ENCODE results near the gene CLIC6.

Gene CLIC6

DNA sequence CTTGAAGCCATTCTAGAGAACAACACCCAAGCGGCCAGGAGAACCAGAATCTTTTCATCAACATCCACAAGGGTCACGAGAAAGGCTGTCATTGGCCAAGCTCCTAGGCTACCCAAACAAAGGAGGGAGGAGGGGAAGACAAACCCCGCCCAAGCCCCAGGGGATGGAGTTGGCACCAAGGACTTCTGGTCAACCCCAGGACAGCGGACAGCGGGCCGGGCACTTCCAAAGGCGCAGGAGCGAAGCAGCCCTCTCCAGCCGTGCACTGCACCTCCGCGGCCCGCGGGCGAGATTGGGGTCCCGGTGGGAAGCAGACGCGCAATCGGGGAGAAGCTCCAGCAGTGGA lies at the start of gene CLIC6:
TSS of gene CLIC6 (plus strand) at position 192 of the 346 bp plus-strand sequence. CDS start 395 bp downstream, outside the sequence.
- no peak for DNase-seq (ENCODE audit: low spot score)

DNA sequence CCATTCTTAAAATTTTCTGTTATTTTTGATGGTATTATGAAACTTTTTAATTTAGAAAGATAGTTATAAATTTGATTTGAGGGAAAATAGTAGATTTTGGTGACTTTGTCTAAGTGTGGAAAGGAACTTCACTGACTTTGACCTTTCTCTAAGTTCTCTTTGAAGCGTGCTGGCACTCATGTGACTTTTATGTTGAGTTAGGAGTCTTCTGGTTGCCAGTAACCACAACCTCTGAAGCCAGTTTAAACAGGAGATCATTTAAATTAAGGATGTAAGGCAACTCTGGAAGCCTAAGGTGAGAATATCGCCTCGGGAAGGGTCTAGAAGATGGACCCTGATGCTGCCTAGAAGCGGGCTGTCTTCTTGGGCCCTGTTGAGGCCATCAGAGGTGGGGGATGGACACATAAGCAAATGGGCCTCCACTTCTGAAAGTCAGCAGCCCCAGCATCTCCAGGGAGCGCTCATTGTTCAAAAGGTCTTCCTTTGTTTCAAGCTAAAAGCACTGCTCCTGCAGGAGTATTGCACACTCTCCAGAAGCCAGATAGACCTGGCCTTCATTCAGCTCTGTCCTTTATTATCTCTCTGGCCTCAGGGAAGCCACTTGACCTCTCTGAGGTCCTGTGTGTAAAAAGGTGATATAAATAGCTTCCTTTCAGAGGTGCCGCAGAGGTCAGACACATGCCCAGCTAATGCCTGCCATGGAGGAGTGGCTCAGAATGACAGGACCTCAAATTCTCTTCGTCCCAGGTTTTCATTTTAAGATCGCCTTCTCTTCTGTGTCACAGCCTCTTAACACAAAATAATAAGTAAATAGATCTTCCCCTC lies 48.7 kb upstream of the CLIC6 start:
- no peak for DNase-seq (ENCODE audit: low spot score)

DNA sequence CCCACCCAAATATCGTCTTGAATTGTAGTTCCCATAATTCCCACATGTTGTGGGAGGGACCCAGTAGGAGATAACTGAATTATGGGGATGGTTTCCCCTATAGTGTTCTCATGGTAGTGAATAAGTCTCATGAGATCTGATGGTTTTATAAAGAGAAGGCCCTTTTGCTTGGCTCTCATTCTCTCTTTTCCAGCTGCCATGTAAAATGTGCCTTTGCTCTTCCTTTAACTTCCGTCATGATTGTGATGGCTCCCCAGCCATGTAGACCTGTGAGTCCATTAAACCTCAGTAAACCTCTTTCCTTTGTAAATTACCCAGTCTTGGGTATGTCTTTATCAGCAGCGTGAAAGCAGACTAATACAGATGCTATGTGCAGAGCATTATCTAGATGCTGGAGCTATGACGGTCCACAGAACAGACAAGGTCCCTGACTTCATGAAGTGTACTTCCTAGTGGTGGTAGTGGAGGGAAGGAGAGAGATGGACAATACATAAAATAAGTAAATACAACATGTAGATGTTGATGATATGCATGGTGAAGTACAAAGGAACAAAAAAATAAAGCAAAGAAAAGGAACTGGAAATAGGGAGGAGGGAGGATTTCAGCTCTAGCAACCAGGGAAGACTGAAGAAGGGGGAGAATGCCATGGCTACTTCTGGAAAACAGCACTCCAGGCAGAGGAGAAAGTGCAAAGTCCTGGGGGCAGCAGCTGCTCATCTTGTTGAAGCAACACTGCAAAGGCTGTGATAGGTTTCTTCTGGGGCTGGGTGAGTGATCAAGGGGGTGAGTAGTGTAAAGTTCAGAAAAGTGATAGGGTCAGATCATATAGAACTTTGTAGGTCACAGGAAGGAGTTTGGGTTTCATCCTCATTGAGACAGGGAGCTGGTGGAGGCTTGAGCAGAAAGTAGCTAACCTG lies 47.1 kb upstream of the CLIC6 start:
- no peak for DNase-seq (ENCODE audit: low spot score)

DNA sequence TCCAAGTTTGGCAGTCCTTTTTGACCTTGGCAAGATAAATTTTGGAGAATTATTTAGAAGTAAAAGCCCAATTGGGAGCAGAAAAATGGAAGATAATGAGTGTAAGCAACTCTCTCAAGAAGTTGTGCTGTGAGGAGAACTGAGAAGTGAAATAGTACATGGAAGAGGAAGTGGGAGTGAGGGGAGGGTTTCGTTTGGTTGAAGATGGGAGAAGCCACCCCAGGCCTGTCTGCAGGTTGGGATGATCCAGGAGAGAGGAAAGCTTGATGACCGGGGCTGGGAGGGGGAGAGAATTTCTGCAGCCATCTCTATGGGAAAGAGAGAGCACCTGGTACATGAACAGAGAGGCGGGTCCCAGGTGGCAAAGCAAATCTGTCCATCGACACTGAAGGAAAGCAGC lies 45.3 kb upstream of the CLIC6 start:
- DNase-seq (ENCODE audit: low spot score): no peak

- DNase-seq (ENCODE audit: low spot score): no peak
Observed at GRCh38 chr21:34625030-34625593, 43.7 kb upstream of the CLIC6 start.

DNA sequence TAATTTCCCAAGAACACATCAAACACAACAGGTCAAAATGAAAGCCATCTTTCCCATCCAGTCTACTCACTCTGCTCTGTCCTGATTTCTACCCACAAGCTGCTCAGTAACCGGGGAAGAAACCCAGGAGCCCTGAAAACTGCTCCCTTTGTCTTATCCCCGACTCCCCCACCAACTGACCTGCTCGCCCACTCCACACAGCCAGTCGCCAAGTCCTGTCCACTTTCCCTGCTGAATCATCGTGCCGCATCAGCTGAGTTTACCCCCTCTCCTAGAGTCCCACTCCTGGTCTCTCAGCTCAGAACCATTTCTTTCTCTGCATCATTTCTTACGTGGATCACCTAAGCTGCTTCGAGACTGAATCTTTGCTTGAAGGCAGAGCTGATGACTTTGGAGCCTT lies 42.7 kb upstream of the CLIC6 start:
- DNase-seq (ENCODE audit: low spot score): no peak

GRCh38 chr21:34630536-34631143 lies 38.2 kb upstream of the CLIC6 start:
- peak; percentile 53 for DNase-seq (ENCODE audit: low spot score)

- DNase-seq (ENCODE audit: low spot score): no peak
Observed at GRCh38 chr21:34632498-34632897, 36.3 kb upstream of the CLIC6 start.

DNA sequence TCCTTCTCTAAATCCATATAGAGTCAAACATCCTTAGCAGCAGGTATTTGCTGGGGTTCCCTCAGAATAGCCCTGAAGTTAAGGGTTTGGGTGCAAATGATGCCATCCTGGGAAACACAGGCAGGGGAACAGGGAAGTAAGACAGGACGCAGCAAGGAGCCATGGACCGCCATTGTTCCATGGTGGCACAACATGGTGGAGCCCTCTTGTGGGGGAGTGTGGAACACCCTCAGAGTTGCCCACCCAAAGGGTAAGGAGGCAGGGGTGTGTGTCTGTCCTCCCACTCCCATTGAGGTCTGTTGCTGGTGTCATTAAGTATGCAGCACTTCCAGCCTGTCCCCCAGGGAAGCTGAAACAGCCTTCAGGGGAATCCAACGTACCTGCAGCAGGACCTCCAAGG lies 33.5 kb upstream of the CLIC6 start:
- DNase-seq (ENCODE audit: low spot score): no peak

- DNase-seq (ENCODE audit: low spot score): no peak
Observed at GRCh38 chr21:34636961-34637360, 31.8 kb upstream of the CLIC6 start.

GRCh38 chr21:34639250-34639649 lies 29.5 kb upstream of the CLIC6 start:
- DNase-seq (ENCODE audit: low spot score): no peak

DNA sequence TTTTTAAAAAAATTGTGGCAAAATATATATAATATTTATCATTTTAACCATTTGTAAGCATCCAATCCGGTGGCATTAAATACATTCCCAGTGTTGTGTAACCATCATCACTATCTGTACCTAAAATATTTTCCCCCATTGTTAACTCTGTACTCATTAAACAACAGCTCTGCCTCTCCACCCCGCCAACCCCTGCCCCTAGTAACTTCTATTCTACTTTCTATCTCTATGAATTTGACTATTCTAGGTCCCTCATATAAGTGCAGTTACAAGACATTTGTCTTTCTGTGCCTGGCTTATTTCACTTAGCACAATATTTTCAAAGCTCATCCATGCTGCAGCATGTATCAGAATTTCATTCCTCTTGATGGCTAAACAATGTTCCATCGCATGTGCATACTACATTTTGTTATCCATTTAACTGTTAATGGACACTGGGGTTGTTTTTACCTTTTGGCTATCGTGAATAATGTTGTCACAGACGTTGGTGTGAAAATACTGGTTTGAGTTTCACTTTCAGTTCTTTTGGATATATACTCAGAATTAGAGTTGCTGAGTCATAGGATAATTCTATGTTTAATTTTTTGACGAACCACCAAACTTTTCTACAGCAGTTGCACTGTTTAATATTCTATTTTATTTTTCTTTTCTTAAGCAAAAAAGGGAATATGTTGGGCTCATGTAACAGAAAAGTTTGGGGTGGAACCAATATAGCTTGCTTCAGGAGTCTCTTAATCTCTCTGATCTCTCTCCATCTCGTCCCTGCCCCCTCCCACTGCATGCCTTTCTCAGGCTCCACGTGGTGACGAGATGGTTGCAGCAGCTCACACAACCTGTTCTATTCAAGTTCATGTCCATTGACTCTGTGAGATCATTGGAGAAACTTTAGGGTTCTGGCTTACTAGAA lies 28.7 kb upstream of the CLIC6 start:
- DNase-seq (ENCODE audit: low spot score): no peak

GRCh38 chr21:34640858-34641257 lies 27.9 kb upstream of the CLIC6 start:
- DNase-seq (ENCODE audit: low spot score): no peak

GRCh38 chr21:34642211-34643075 lies 26.4 kb upstream of the CLIC6 start:
- DNase-seq (ENCODE audit: low spot score): no peak

DNA sequence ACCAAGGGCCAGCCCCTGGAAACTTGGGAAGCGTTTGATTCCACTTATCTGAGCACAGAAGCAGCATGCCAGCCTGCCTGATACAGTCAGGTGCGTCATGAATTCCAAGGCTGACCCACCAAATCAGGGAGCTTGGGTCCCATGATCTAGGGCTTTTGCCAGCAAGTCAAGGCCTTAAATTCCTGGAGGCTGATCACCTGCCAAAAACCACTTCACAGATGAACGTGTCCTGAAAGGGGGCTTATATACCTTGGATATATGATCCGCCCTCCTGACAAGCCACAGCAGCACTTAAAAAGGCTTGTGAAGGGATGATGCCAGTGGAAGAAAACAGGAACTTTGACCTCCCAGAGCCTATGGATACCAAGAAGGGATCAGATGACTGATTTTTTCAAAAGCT lies 24.0 kb upstream of the CLIC6 start:
- no peak for DNase-seq (ENCODE audit: low spot score)

GRCh38 chr21:34647555-34647954 lies 21.2 kb upstream of the CLIC6 start:
- no peak for DNase-seq (ENCODE audit: low spot score)

DNA sequence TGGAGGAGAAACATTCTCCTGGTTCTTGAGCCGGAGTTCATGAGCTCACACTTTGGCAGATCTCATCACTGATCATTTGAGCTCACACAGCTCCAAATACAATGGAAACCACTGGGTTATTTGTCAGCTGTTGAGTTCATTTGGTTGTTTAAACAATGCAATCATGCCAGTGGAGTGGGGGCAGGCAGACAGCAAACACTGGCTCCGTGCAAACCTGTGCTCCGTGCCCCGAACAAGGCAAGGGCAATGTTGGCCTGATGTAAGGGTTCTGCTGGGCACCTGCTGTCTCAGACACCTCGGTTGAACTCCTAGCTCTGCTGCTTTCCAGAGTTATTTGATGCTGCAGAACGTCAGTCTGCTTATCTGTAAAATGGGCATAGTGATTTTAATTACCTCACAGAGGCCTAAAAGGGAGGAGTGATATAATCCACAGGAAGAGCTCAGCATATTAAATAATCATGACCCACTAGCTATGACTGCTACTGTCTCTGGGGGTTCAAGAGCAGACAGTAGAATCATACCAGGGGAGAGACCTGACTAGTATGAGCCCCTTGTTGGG lies 20.0 kb upstream of the CLIC6 start:
- DNase-seq (ENCODE audit: low spot score): no peak

DNA sequence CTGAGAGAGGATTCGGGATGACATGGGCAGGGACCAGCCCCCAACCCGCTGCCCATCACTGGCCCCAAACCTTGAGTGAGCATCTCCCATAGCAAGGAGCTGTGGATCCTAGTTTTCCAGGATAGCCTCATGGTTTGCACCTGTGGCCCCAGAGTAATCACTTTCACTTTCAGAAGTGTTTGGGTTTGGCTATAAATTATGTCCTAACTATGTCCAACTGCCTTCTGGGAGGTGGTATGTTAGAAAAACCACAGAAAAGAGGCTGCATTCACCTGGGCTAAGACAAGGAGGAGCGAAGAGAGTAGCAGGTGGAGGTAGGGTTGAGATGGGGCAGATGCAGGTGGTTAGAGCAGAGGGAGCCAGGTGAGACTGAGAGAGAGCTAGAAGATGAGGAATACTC lies 19.4 kb upstream of the CLIC6 start:
- DNase-seq (ENCODE audit: low spot score): no peak

GRCh38 chr21:34650861-34651431 lies 17.8 kb upstream of the CLIC6 start:
- DNase-seq (ENCODE audit: low spot score): no peak

GRCh38 chr21:34651642-34652041 lies 17.2 kb upstream of the CLIC6 start:
- DNase-seq (ENCODE audit: low spot score): no peak
